ENCODE data around the gene AMPH.
"Not testable (repeated sequence)": the region's sequence is repeated elsewhere in the genome, so short reads cannot be mapped to it uniquely, and the experiment has no call there.

AMPH gene

GRCh38 chr7:38336148-38336515, 295.0 kb downstream of the AMPH start:
- not testable (repeated sequence) for H3K27ac ChIP-seq (ENCODE audit: low read length); H3K4me3 ChIP-seq (ENCODE audit: low read length); H3K9ac ChIP-seq (ENCODE audit: low read depth, low read length); H3K36me3 ChIP-seq (ENCODE audit: insufficient read depth, low read depth, low read length); H3K27me3 ChIP-seq (ENCODE audit: insufficient read depth, low read length); H3K9me3 ChIP-seq (ENCODE audit: insufficient read depth, low read depth, low read length)
- peaks cover 11% of the 10 kb centered on the region for H3K4me1 ChIP-seq (ENCODE audit: insufficient read depth, low read length)

GRCh38 chr7:38335492-38336147, 295.6 kb downstream of the AMPH start:
- no peak overlapping the region for H3K27ac ChIP-seq (ENCODE audit: low read length)
- no peak overlapping the region for H3K4me3 ChIP-seq (ENCODE audit: low read length)
- H3K9ac ChIP-seq (ENCODE audit: low read depth, low read length) = no peak overlapping the region
- H3K27me3 ChIP-seq (ENCODE audit: insufficient read depth, low read length) = no peaks in the 10 kb centered on the region
- peaks cover 12% of the 10 kb centered on the region; the same call in 1 of the 2 replicates for H3K4me1 ChIP-seq (ENCODE audit: insufficient read depth, low read length)
- H3K36me3 ChIP-seq (ENCODE audit: insufficient read depth, low read depth, low read length) = no peaks in the 10 kb centered on the region
- no peaks in the 10 kb centered on the region for H3K9me3 ChIP-seq (ENCODE audit: insufficient read depth, low read depth, low read length)

GRCh38 chr7:38335128-38335491, 296.1 kb downstream of the AMPH start:
- Histone ChIP-seq H3K27me3 (ENCODE audit: insufficient read depth, low read length) (no peaks in the 10 kb centered on the region), H3K9ac (ENCODE audit: low read depth, low read length) (no peak overlapping the region), H3K4me1 (ENCODE audit: insufficient read depth, low read length) (peaks cover 12% of the 10 kb centered on the region; the same call in 1 of the 2 replicates), H3K36me3 (ENCODE audit: insufficient read depth, low read depth, low read length) (no peaks in the 10 kb centered on the region), H3K4me3 (ENCODE audit: low read length) (no peak overlapping the region), H3K27ac (ENCODE audit: low read length) (no peak overlapping the region), H3K9me3 (ENCODE audit: insufficient read depth, low read depth, low read length) (no peaks in the 10 kb centered on the region)

GRCh38 chr7:38334163-38334562, 297.0 kb downstream of the AMPH start:
- Histone ChIP-seq H3K4me3 (ENCODE audit: low read length) (no peak overlapping the region), H3K27ac (ENCODE audit: low read length) (no peak overlapping the region), H3K4me1 (ENCODE audit: insufficient read depth, low read length) (peaks cover 12% of the 10 kb centered on the region; the same call in 1 of the 2 replicates), H3K9ac (ENCODE audit: low read depth, low read length) (no peak overlapping the region), H3K27me3 (ENCODE audit: insufficient read depth, low read length) (no peaks in the 10 kb centered on the region), H3K9me3 (ENCODE audit: insufficient read depth, low read depth, low read length) (no peaks in the 10 kb centered on the region), H3K36me3 (ENCODE audit: insufficient read depth, low read depth, low read length) (no peaks in the 10 kb centered on the region)

Data from iPS-20b (cell line).